ENCODE data around the gene CD22.

GRCh38 chr19:35295792-35296462, 33.1 kb upstream of the CD22 start:
- TF ChIP-seq, protein P1, sequence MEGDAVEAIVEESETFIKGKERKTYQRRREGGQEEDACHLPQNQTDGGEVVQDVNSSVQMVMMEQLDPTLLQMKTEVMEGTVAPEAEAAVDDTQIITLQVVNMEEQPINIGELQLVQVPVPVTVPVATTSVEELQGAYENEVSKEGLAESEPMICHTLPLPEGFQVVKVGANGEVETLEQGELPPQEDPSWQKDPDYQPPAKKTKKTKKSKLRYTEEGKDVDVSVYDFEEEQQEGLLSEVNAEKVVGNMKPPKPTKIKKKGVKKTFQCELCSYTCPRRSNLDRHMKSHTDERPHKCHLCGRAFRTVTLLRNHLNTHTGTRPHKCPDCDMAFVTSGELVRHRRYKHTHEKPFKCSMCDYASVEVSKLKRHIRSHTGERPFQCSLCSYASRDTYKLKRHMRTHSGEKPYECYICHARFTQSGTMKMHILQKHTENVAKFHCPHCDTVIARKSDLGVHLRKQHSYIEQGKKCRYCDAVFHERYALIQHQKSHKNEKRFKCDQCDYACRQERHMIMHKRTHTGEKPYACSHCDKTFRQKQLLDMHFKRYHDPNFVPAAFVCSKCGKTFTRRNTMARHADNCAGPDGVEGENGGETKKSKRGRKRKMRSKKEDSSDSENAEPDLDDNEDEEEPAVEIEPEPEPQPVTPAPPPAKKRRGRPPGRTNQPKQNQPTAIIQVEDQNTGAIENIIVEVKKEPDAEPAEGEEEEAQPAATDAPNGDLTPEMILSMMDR (IDR thresholded peaks at IDR 0.05), result no peak
- no peak for TF ChIP-seq POLR2A (IDR thresholded peaks at IDR 0.05)

All from ovary (tissue), 3 donors.